Peyer's patch (tissue), 4 donors: ENCODE measurements around the gene IFNW1. TPM values are rescaled to one million over a fixed set of nuclear protein-coding genes. Genes with fewer than 3 reads are reported as not detected.

ENCODE experiments used
- DNase-seq, 3 donors: peaks; one replicate each; pipeline ENCODE4 v3.0.0-alpha.2; 2017 to 2019
- H3K27ac ChIP-seq, 4 donors: fragments of 200-600 bp; sonication (generic); one replicate each; pipeline ENCODE4 v1.5.1; 2016 to 2019
- H3K27me3 ChIP-seq, 2 donors: fragments of 200-600 bp; sonication (generic); one replicate each; pipeline ENCODE4 v1.5.1; 2019
- H3K36me3 ChIP-seq, 3 donors: fragments of 200-600 bp; sonication (generic); one replicate each; pipeline ENCODE4 v1.5.1; 2016 to 2019
- H3K4me1 ChIP-seq, 4 donors: fragments of 200-600 bp; sonication (generic); one replicate each; pipeline ENCODE4 v1.5.1; 2016 to 2019
- H3K4me3 ChIP-seq, 4 donors: fragments of 200-600 bp; sonication (generic); 1 replicate in 3 of 4; 2 replicates in 1 of 4; pipeline ENCODE4 v1.5.1; 2016 to 2019; ENCODE audit warnings: mild to moderate bottlenecking in 1 of 4
- H3K9me3 ChIP-seq, 4 donors: fragments of 200-600 bp; sonication (generic); one replicate each; pipeline ENCODE4 v1.5.1; 2016 to 2019; ENCODE audit warnings: mild to moderate bottlenecking in 1 of 4
- CTCF ChIP-seq, 6 experiments: fragments of 450-650 bp in 4 of 6; fragments of 200-600 bp in 2 of 6; sonication (generic) in 1 of 6; IDR thresholded peaks; one replicate each; pipeline ENCODE4 v1.5.1; 2017 to 2019; ENCODE audit warnings: antibody characterized with exemption in 6 of 6, mild to moderate bottlenecking in 3 of 6, moderate library complexity in 1 of 6
- POLR2A ChIP-seq, 2 donors: fragments of 450-650 bp; IDR thresholded peaks; one replicate each; pipeline ENCODE4 v1.5.1; 2017; ENCODE audit warnings: antibody characterized with exemption in 2 of 2, mild to moderate bottlenecking in 2 of 2, moderate library complexity in 2 of 2
- small RNA-seq, 2 donors: library from RNA; depleted of rRNA; stranded (forward); fragments of <200 nt; gene quantifications; one replicate each; pipeline ENCODE3, GENCODE V24; 2016
- total RNA-seq, 4 donors: library from RNA; depleted of rRNA; stranded (reverse); fragments of >200 nt; gene quantifications; one replicate each; pipeline ENCODE4 v1.1.0, GENCODE V29; 2016

IFNW1 gene
- total RNA-seq, 4 donors from 2014 or later = not detected

GRCh38 chr9:21097817-21098216 lies 43.8 kb downstream of the IFNW1 start:
- Histone ChIP-seq H3K36me3 (no peaks in the 10 kb centered on the region), H3K27ac (no peak overlapping the region), H3K4me3 (no peak overlapping the region), H3K9me3 (no peaks in the 10 kb centered on the region), H3K27me3 (no peaks in the 10 kb centered on the region), H3K4me1 (peaks cover 0 to 13% (median 0%) of the 10 kb centered on the region in 4 donors)
- TF ChIP-seq POLR2A (IDR thresholded peaks at IDR 0.05) = no peak
- TF ChIP-seq CTCF (IDR thresholded peaks at IDR 0.05) = no peak
- DNase-seq = no peak

GRCh38 chr9:21096901-21097255 lies 44.8 kb downstream of the IFNW1 start:
- no peaks in the 10 kb centered on the region for H3K36me3 ChIP-seq
- H3K27ac ChIP-seq = peak overlapping the region in 2 of 4 donors; percentile 48 to 74
- peaks cover 0 to 13% (median 0%) of the 10 kb centered on the region in 4 donors for H3K4me1 ChIP-seq
- no peaks in the 10 kb centered on the region for H3K27me3 ChIP-seq
- TF ChIP-seq POLR2A (IDR thresholded peaks at IDR 0.05) = no peak
- no peak for TF ChIP-seq CTCF (IDR thresholded peaks at IDR 0.05)
- H3K9me3 ChIP-seq = no peaks in the 10 kb centered on the region
- no peak for DNase-seq
- peak overlapping the region in 1 of 4 donors; percentile 24 for H3K4me3 ChIP-seq

GRCh38 chr9:21096172-21096900 lies 45.3 kb downstream of the IFNW1 start:
- peak overlapping the region in 2 of 4 donors; percentile 48 to 74 for H3K27ac ChIP-seq
- TF ChIP-seq POLR2A (IDR thresholded peaks at IDR 0.05) (no peak), CTCF (IDR thresholded peaks at IDR 0.05) (no peak)
- DNase-seq = no peak

GRCh38 chr9:21095561-21095960 lies 46.1 kb downstream of the IFNW1 start:
- Histone ChIP-seq H3K36me3 (no peaks in the 10 kb centered on the region), H3K27me3 (no peaks in the 10 kb centered on the region), H3K4me1 (peaks cover 0 to 13% (median 0%) of the 10 kb centered on the region in 4 donors), H3K4me3 (no peak overlapping the region), H3K9me3 (no peaks in the 10 kb centered on the region), H3K27ac (peak overlapping the region in 2 of 4 donors; percentile 48 to 74)
- TF ChIP-seq CTCF (IDR thresholded peaks at IDR 0.05) = no peak
- no peak for TF ChIP-seq POLR2A (IDR thresholded peaks at IDR 0.05)
- no peak for DNase-seq

More at GRCh38 chr9:21096172-21096900, 45.3 kb downstream of the IFNW1 start:
- Histone ChIP-seq H3K4me1 (peaks cover 0 to 13% (median 0%) of the 10 kb centered on the region in 4 donors), H3K4me3 (peak overlapping the region in 2 of 4 donors; percentile 24 to 40), H3K27me3 (no peaks in the 10 kb centered on the region), H3K9me3 (no peaks in the 10 kb centered on the region), H3K36me3 (no peaks in the 10 kb centered on the region)

Small RNAs within 50 kb of the gene (small RNA-seq; reads per million reads assigned to genes)
- gene IFNWP4 = 0 reads per million in 2 donors
- gene RF00019 = 0 reads per million in 2 donors

Other genes starting within 250 kb of the IFNW1 start
- 1 to 10 TPM; 1.2 to 8.3 (median 2.0) TPM for gene HACD4, start 110.2 kb downstream of the IFNW1 start, total RNA-seq
- not detected for gene IFNB1, start 63.9 kb downstream of the IFNW1 start, total RNA-seq
- gene IFNA21, start 24.8 kb upstream of the IFNW1 start, total RNA-seq = not detected
- gene IFNA4, start 45.8 kb upstream of the IFNW1 start, total RNA-seq = not detected
- gene IFNA7, start 60.4 kb upstream of the IFNW1 start, total RNA-seq = not detected
- gene IFNA10, start 65.3 kb upstream of the IFNW1 start, total RNA-seq = not detected
- not detected for gene IFNA16, start 75.5 kb upstream of the IFNW1 start, total RNA-seq
- not detected for gene IFNA17, start 86.4 kb upstream of the IFNW1 start, total RNA-seq
- gene IFNA14, start 98.2 kb upstream of the IFNW1 start, total RNA-seq = not detected
- 1 to 10 TPM in 1 of 4 donors, not detected in 3; 1.4 TPM for gene IFNA5, start 163.5 kb upstream of the IFNW1 start, total RNA-seq
- 10 to 100 TPM; 16.3 to 23.1 (median 18.5) TPM for gene KLHL9, start 193.6 kb upstream of the IFNW1 start, total RNA-seq
- not detected for gene IFNA6, start 209.1 kb upstream of the IFNW1 start, total RNA-seq
- not detected for gene IFNA13, start 226.2 kb upstream of the IFNW1 start, total RNA-seq
- gene IFNA2, start 243.6 kb upstream of the IFNW1 start, total RNA-seq = not detected